Testis (tissue), 2 donors: Measurements from ENCODE around the gene SHANK1.

Experiments
- POLR2A ChIP-seq: fragments of 450-650 bp; IDR thresholded peaks from one replicate; pipeline ENCODE4 v1.6.1; 2017; ENCODE audit warnings: antibody characterized with exemption, mild to moderate bottlenecking, moderate library complexity
- TF ChIP-seq, protein P1 (sequence below), 3 experiments: fragments of 450-650 bp in 2 of 3; fragments of 200-600 bp in 1 of 3; sonication (generic) in 1 of 3; IDR thresholded peaks; one replicate each; pipeline ENCODE4 v1.5.1; 2016 to 2019; ENCODE audit warnings: antibody characterized with exemption in 3 of 3, mild to moderate bottlenecking in 2 of 3, moderate library complexity in 1 of 3

GRCh38 chr19:50645107-50645506, 74.5 kb downstream of the SHANK1 start:
- TF ChIP-seq, protein P1, sequence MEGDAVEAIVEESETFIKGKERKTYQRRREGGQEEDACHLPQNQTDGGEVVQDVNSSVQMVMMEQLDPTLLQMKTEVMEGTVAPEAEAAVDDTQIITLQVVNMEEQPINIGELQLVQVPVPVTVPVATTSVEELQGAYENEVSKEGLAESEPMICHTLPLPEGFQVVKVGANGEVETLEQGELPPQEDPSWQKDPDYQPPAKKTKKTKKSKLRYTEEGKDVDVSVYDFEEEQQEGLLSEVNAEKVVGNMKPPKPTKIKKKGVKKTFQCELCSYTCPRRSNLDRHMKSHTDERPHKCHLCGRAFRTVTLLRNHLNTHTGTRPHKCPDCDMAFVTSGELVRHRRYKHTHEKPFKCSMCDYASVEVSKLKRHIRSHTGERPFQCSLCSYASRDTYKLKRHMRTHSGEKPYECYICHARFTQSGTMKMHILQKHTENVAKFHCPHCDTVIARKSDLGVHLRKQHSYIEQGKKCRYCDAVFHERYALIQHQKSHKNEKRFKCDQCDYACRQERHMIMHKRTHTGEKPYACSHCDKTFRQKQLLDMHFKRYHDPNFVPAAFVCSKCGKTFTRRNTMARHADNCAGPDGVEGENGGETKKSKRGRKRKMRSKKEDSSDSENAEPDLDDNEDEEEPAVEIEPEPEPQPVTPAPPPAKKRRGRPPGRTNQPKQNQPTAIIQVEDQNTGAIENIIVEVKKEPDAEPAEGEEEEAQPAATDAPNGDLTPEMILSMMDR (IDR thresholded peaks at IDR 0.05), result no peak
- no peak for TF ChIP-seq POLR2A
